Activated B cell treated with CpG ODN at 0.5 μM for 24 hours (primary cell): Measurements from ENCODE around the gene FICD. TPM values are rescaled to one million over a fixed set of nuclear protein-coding genes. Genes with fewer than 3 reads are reported as not detected.
"Not testable (repeated sequence)": the region's sequence is repeated elsewhere in the genome, so short reads cannot be mapped to it uniquely, and the experiment has no call there.

Experiments used
- ATAC-seq: fragments of 200-7000 bp; cut with Tn5 transposase; one replicate; pipeline ENCODE4 v1.10.0; 2021; ENCODE audit warnings: low read depth, mild to moderate bottlenecking, moderate library complexity
- CTCF ChIA-PET: fragments of 350-600 bp; sonication (Branson Sonifier 250); formaldehyde crosslinking; loops from one replicate; lab custom pipeline; 2021; ENCODE audit warnings: antibody characterized with exemption; lab: Charles Lee
- POLR2A ChIA-PET: fragments of 350-600 bp; sonication (Branson Sonifier 250); formaldehyde crosslinking; loops from one replicate; lab custom pipeline; 2021; ENCODE audit warnings: antibody characterized with exemption; lab: Charles Lee
- DNase-seq: peaks from one replicate; pipeline ENCODE4 v3.0.0; 2022
- H3K27ac Mint-ChIP-seq: one replicate; pipeline ENCODE4 v1.8.0; 2020; ENCODE audit warnings: mixed read lengths
- H3K27me3 Mint-ChIP-seq: one replicate; pipeline ENCODE4 v1.8.0; 2021; ENCODE audit warnings: mixed read lengths
- H3K36me3 Mint-ChIP-seq: one replicate; pipeline ENCODE4 v1.8.0; 2021; ENCODE audit warnings: low read depth, mixed read lengths
- H3K4me1 Mint-ChIP-seq: one replicate; pipeline ENCODE4 v1.8.0; 2021; ENCODE audit warnings: mixed read lengths
- H3K4me3 Mint-ChIP-seq: one replicate; pipeline ENCODE4 v1.8.0; 2020; ENCODE audit warnings: mild to moderate bottlenecking, mixed read lengths
- H3K9me3 Mint-ChIP-seq: one replicate; pipeline ENCODE4 v1.8.0; 2020; ENCODE audit warnings: mixed read lengths
- CTCF ChIP-seq: fragments of 200-600 bp; IDR thresholded peaks from one replicate; pipeline ENCODE4 v1.8.0; 2022; ENCODE audit warnings: antibody characterized with exemption, mild to moderate bottlenecking
- intact Hi-C: fragments of 100-400 bp; cut with micrococcal nuclease; formaldehyde crosslinking; loops from one replicate; pipeline ENCODE4 v1.15.1; 2024
- total RNA-seq: library from RNA; stranded (reverse); gene quantifications from 2 replicates; pipeline ENCODE4 v1.2.3, GENCODE V29; 2022

FICD gene
- total RNA-seq, 1 donor from 2014 or later: 11.2 TPM

- ATAC-seq (no peak), DNase-seq (no peak)
- Mint-ChIP-seq H3K27ac (no peak overlapping the region), H3K4me1 (no peaks in the 10 kb centered on the region), H3K9me3 (peaks cover 6% of the 10 kb centered on the region), H3K4me3 (no peak overlapping the region), H3K27me3 (peaks cover 17% of the 10 kb centered on the region), H3K36me3 (no peaks in the 10 kb centered on the region)
- TF ChIP-seq CTCF: no peak
- POLR2A ChIA-PET: interaction anchor here (0.7 kb wide), 1 partner anchor 570 kb away, joined by 3 read pairs; no protein-coding TSS in a partner anchor
- intact Hi-C loops: no loop called here
- CTCF ChIA-PET: no interaction called here
These were observed 32.3 kb upstream of the FICD start for GRCh38 chr12:108482717-108483212.

GRCh38 chr12:108483213-108484059 is 31.6 kb upstream of the FICD start:
- CTCF ChIA-PET: no interaction called here
- H3K4me3 Mint-ChIP-seq: no peak overlapping the region
- no peak for ATAC-seq
- DNase-seq: no peak
- no peaks in the 10 kb centered on the region for H3K4me1 Mint-ChIP-seq
- TF ChIP-seq CTCF: no peak
- H3K27ac Mint-ChIP-seq: no peak overlapping the region
- POLR2A ChIA-PET: interaction anchor here (0.7 kb wide), 1 partner anchor 570 kb away, joined by 3 read pairs; no protein-coding TSS in a partner anchor
- no peaks in the 10 kb centered on the region for H3K36me3 Mint-ChIP-seq
- intact Hi-C loops: no loop called here
- peaks cover 23% of the 10 kb centered on the region for H3K27me3 Mint-ChIP-seq
- peaks cover 6% of the 10 kb centered on the region for H3K9me3 Mint-ChIP-seq

- Mint-ChIP-seq H3K9me3 (peaks cover 6% of the 10 kb centered on the region), H3K36me3 (no peaks in the 10 kb centered on the region), H3K4me1 (no peaks in the 10 kb centered on the region), H3K4me3 (no peak overlapping the region), H3K27ac (no peak overlapping the region), H3K27me3 (peaks cover 29% of the 10 kb centered on the region)
- no peak for DNase-seq
- intact Hi-C loops: no loop called here
- ChIA-PET POLR2A (no interaction called here), CTCF (no interaction called here)
- no peak for TF ChIP-seq CTCF
- no peak for ATAC-seq
These were observed 30.6 kb upstream of the FICD start for GRCh38 chr12:108484431-108484830.

GRCh38 chr12:108484845-108485244 is 30.2 kb upstream of the FICD start:
- no peak for ATAC-seq
- no peaks in the 10 kb centered on the region for H3K4me1 Mint-ChIP-seq
- DNase-seq: no peak
- no peak for TF ChIP-seq CTCF
- peaks cover 6% of the 10 kb centered on the region for H3K9me3 Mint-ChIP-seq
- H3K27ac Mint-ChIP-seq: no peak overlapping the region
- intact Hi-C loops: no loop called here
- POLR2A ChIA-PET: no interaction called here
- peaks cover 29% of the 10 kb centered on the region for H3K27me3 Mint-ChIP-seq
- H3K4me3 Mint-ChIP-seq: no peak overlapping the region
- CTCF ChIA-PET: no interaction called here
- H3K36me3 Mint-ChIP-seq: no peaks in the 10 kb centered on the region

GRCh38 chr12:108485371-108485770 is 29.7 kb upstream of the FICD start:
- POLR2A ChIA-PET, H3K36me3 Mint-ChIP-seq, H3K27ac Mint-ChIP-seq, H3K4me3 Mint-ChIP-seq, H3K4me1 Mint-ChIP-seq, H3K9me3 Mint-ChIP-seq, intact Hi-C loops, CTCF ChIA-PET, DNase-seq, ATAC-seq: not testable (repeated sequence)
- H3K27me3 Mint-ChIP-seq: peaks cover 29% of the 10 kb centered on the region

- H3K9me3 Mint-ChIP-seq, H3K4me3 Mint-ChIP-seq, CTCF ChIA-PET, H3K36me3 Mint-ChIP-seq, H3K27ac Mint-ChIP-seq, H3K4me1 Mint-ChIP-seq, DNase-seq, ATAC-seq, intact Hi-C loops, POLR2A ChIA-PET: not testable (repeated sequence)
- peaks cover 31% of the 10 kb centered on the region for H3K27me3 Mint-ChIP-seq
These were observed 28.0 kb upstream of the FICD start for GRCh38 chr12:108487029-108487428.
